GM19452 (cell line): ENCODE data around the gene SMIM41.

Experiments used
- ATAC-seq: cut with Tn5 transposase; IDR thresholded peaks from one replicate; pipeline ENCODE4 v1.9.1; 2021; ENCODE audit not compliant: unreplicated experiment

The SMIM41 gene

GRCh38 chr12:52050758-52051541 is 28.6 kb upstream of the SMIM41 start, which contains the start of gene NR4A1:
Gene NR4A1 (plus strand): TSS chr12:52051442. CDS start chr12:52054329, 2,887 bp downstream.
- peak; percentile 79 for ATAC-seq

- no peak for ATAC-seq
These were observed 26.9 kb upstream of the SMIM41 start for GRCh38 chr12:52052468-52053186.

DNA sequence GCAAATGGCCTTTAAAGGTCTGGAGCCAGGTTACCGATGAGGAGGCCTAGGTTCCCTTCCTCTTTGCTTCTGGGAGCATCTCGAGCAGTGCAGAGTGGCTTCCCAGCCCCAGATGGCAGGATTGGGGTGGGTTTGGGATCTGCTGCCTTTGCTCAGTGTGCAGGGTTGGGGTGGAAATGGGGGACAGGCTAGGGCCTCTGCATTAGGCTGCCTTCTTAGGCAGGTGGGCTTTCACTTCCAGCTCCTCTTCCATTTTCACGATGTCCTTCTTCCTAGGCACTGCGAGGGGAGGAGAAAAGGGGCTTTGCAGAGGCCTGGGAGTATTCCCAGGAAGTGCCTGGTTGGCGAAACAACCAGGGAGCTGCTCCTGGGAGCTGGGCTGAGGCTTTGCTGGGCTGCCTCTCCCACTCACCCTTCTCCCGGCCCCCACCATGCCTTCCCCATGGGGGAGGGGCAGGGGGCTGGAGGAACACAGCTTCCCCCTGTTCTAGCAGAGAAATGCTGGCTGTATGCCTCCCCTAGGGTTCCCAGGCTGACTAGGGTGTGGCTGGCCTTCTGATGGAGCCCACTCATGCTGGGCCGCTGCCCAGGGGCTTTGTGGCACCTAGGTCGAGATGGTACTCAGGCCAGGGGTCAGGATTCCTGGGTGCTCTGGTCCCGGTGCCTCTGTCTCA is 25.8 kb upstream of the SMIM41 start:
- ATAC-seq, result no peak

GRCh38 chr12:52054231-52054832 is 25.2 kb upstream of the SMIM41 start:
- no peak for ATAC-seq

DNA sequence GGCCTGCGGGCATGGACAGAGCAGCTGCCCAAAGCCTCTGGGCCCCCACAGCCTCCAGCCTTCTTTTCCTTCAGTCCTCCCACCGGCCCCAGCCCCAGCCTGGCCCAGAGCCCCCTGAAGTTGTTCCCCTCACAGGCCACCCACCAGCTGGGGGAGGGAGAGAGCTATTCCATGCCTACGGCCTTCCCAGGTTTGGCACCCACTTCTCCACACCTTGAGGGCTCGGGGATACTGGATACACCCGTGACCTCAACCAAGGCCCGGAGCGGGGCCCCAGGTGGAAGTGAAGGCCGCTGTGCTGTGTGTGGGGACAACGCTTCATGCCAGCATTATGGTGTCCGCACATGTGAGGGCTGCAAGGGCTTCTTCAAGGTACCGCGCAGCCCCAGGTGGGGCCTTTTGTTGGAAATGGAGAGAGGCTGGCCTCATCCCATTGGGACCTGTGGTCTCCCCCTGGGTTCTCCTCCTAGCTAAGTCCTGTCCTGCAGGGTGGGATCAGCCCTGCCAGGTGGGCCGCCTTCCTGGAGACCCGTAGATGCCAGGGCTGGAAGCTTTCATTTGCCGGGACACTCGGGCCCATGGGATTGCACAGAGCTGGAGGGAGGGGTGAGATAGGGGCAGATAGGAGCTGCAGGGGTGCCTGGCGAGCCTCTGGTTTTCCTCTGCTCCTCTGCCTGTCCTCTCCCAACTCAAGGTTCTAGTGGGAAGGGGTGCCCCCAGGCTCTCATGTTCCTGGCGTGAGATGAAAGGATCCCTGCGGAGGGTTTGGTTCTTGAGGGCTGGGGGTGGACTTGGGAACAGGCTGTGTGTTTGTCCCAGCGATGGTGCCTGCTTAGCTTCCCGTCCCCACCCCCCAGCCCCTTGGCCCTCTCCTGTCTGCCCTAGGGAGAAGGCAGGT is 24.4 kb upstream of the SMIM41 start:
- no peak for ATAC-seq

- no peak for ATAC-seq
These were observed 23.5 kb upstream of the SMIM41 start for GRCh38 chr12:52055731-52056711.

DNA sequence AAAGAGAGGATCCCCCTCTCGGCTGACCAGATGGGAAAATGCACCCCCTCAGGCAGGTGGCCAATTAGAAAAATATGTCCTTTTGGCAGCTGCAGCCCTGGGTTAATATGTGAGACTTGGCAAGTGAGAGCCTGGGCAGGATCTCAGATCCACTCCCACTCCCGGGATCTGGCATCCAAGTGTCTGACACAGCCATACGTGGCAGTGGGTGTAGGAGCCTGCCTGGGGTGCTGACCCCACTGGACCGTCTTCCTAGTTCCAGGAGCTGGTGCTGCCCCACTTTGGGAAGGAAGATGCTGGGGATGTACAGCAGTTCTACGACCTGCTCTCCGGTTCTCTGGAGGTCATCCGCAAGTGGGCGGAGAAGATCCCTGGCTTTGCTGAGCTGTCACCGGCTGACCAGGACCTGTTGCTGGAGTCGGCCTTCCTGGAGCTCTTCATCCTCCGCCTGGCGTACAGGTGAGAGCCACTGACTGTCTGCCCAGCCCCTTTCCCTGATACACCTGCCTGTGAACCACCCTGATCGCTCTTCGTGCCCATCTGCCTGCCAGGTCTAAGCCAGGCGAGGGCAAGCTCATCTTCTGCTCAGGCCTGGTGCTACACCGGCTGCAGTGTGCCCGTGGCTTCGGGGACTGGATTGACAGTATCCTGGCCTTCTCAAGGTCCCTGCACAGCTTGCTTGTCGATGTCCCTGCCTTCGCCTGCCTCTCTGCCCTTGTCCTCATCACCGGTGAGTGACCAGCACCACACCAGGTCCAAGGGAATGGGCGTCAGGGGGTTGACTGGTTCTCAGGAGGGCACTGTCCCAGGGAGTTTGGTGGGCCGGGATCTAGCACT is 22.5 kb upstream of the SMIM41 start:
- ATAC-seq, result no peak

- ATAC-seq, result no peak
These were observed 21.6 kb upstream of the SMIM41 start for GRCh38 chr12:52057638-52058576.

- ATAC-seq, result no peak
These were observed 20.7 kb upstream of the SMIM41 start for GRCh38 chr12:52058631-52059361.

DNA sequence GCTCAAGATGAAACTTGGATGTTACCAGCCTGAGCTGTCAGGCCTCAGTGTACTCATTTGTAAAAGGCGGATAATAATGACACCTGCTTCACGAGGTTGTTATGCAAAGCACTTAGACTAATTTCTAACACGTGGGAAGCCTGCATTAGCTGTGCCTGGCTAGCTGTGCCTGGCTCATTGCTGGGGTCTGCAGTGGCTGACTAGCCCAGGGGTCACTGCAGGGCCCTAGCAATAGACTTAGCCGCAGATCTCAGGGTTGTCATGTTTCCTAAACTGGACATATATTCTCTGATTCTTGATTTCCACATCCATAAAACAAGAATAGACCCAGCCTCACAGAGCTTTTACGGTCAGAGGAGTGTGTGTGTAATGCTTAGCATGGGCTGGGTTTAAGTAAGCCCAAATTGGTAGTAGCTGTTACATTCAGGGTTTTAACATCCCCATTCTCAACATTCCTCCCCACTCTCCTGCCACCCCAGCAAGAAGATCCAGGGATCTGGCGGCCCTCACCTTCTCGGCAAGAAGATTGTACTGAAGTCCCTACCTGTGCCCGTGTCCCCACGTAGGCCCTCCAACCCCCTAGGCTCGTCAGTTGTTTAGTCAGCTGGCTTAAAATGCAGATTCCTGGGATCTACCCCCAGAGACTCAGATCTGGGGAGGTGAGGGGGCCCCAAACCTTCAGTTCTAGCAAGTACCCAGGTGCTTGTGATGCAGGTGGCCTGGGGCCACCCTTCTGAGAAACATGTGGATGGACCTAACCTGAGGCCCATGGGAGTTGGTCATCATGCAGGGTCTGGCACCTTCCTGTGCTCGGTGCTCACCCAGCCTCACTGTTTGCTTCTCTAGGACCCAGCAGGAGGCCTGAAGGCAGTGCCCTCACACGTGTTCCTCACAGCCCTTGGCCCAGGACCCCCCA is 19.7 kb upstream of the SMIM41 start:
- no peak for ATAC-seq

GRCh38 chr12:52060498-52061177 is 18.9 kb upstream of the SMIM41 start:
- ATAC-seq, result no peak

- no peak for ATAC-seq
These were observed 17.9 kb upstream of the SMIM41 start for GRCh38 chr12:52061470-52062166.

GRCh38 chr12:52062167-52063081 is 17.1 kb upstream of the SMIM41 start:
- ATAC-seq, result no peak
